Peyer's patch (tissue), 4 donors: ENCODE data around the gene PRXL2C.

Experiments
- CTCF ChIP-seq, 6 experiments: fragments of 450-650 bp in 4 of 6; fragments of 200-600 bp in 2 of 6; sonication (generic) in 1 of 6; IDR thresholded peaks; one replicate each; pipeline ENCODE4 v1.5.1; 2017 to 2019; ENCODE audit warnings: antibody characterized with exemption in 6 of 6, mild to moderate bottlenecking in 3 of 6, moderate library complexity in 1 of 6
- POLR2A ChIP-seq, 2 donors: fragments of 450-650 bp; IDR thresholded peaks; one replicate each; pipeline ENCODE4 v1.5.1; 2017; ENCODE audit warnings: antibody characterized with exemption in 2 of 2, mild to moderate bottlenecking in 2 of 2, moderate library complexity in 2 of 2

- TF ChIP-seq POLR2A (IDR thresholded peaks at IDR 0.05) (no peak), CTCF (IDR thresholded peaks at IDR 0.05) (no peak)
Observed at GRCh38 chr9:96636368-96636767, 18.7 kb downstream of the PRXL2C start.
